Right ventricle myocardium superior (tissue), 1 donor: Measurements from ENCODE around the gene OR2T2. TPM values are rescaled to one million over a fixed set of nuclear protein-coding genes. Genes with fewer than 3 reads are reported as not detected.
"Not testable (repeated sequence)": the region's sequence is repeated elsewhere in the genome, so short reads cannot be mapped to it uniquely, and the experiment has no call there.

Source experiments
- ATAC-seq: fragments of 200-7000 bp; cut with Tn5 transposase; one replicate; pipeline ENCODE4 v1.9.1; 2020; ENCODE audit warnings: mild to moderate bottlenecking; ENCODE audit not compliant: poor library complexity
- DNase-seq: peaks from one replicate; pipeline ENCODE4 v3.0.0-alpha.2; 2020
- intact Hi-C: fragments of 100-400 bp; cut with DNase I; formaldehyde crosslinking; loops from one replicate; pipeline ENCODE4 v1.11.2; 2022
- total RNA-seq: library from RNA; stranded (reverse); fragmentation: NEBNext Ultra II Directional; extraction: Animal tissue kit (Norgen Biotek cat#: 25700); gene quantifications from one replicate; pipeline ENCODE4 v1.2.1, GENCODE V29; 2021
- donor health status: DM: no; HTN: yes; CAD: no; lungs with severe emphysema.

Gene OR2T2
- total RNA-seq, 1 donor from 2014 or later = not detected

- intact Hi-C loops = loop anchor here (10.0 kb wide), 1 partner anchor 200 kb away; the partner anchor contains the start of gene OR2T35
- ATAC-seq, DNase-seq: not testable (repeated sequence)
Observed at GRCh38 chr1:248444603-248445002, 834 bp upstream of the OR2T2 start.

- intact Hi-C loops = loop anchor here (10.0 kb wide), 1 partner anchor 196 kb away; the partner anchor contains the start of gene OR2T35
- not testable (repeated sequence) for DNase-seq, ATAC-seq
Observed at GRCh38 chr1:248448409-248449074, 3.1 kb downstream of the OR2T2 start.

GRCh38 chr1:248449821-248450465 is 4.5 kb downstream of the OR2T2 start:
- ATAC-seq = not testable (repeated sequence)
- intact Hi-C loops = loop anchor here (10.0 kb wide), 1 partner anchor 195 kb away; the partner anchor contains the start of gene OR2T35

GRCh38 chr1:248450466-248451145 is 5.2 kb downstream of the OR2T2 start:
- ATAC-seq, DNase-seq, intact Hi-C loops: not testable (repeated sequence)

More at GRCh38 chr1:248449821-248450465, 4.5 kb downstream of the OR2T2 start:
- not testable (repeated sequence) for DNase-seq

- intact Hi-C loops, ATAC-seq, DNase-seq: not testable (repeated sequence)
Observed at GRCh38 chr1:248453619-248454018, 8.2 kb downstream of the OR2T2 start.

GRCh38 chr1:248455045-248455444 is 9.6 kb downstream of the OR2T2 start:
- intact Hi-C loops, ATAC-seq, DNase-seq: not testable (repeated sequence)

- DNase-seq, intact Hi-C loops, ATAC-seq: not testable (repeated sequence)
Observed at GRCh38 chr1:248456635-248457034, 11.2 kb downstream of the OR2T2 start.

GRCh38 chr1:248459117-248459516 is 13.7 kb downstream of the OR2T2 start:
- DNase-seq, ATAC-seq, intact Hi-C loops: not testable (repeated sequence)

- ATAC-seq (no peak), DNase-seq (no peak)
- intact Hi-C loops = no loop called here
Observed at GRCh38 chr1:248471154-248471553, 25.7 kb downstream of the OR2T2 start.

- DNase-seq, ATAC-seq, intact Hi-C loops: not testable (repeated sequence)
Observed at GRCh38 chr1:248472111-248472510, 26.7 kb downstream of the OR2T2 start.

GRCh38 chr1:248473051-248473450 is 27.6 kb downstream of the OR2T2 start, which contains the start of gene OR2T3:
Gene OR2T3, plus strand, starts transcription at chr1:248473351. Its CDS starts 0 bp downstream, at chr1:248473351.
- DNase-seq, intact Hi-C loops, ATAC-seq: not testable (repeated sequence)

- DNase-seq, intact Hi-C loops, ATAC-seq: not testable (repeated sequence)
Observed at GRCh38 chr1:248475660-248476059, 30.2 kb downstream of the OR2T2 start.

- ATAC-seq, DNase-seq, intact Hi-C loops: not testable (repeated sequence)
Observed at GRCh38 chr1:248481686-248482579, 36.5 kb downstream of the OR2T2 start.

GRCh38 chr1:248488289-248488688 is 42.9 kb downstream of the OR2T2 start, which contains the start of gene OR2T5:
Gene OR2T5, plus strand, starts transcription at chr1:248488589. Its CDS starts 0 bp downstream, at chr1:248488589.
- intact Hi-C loops, ATAC-seq, DNase-seq: not testable (repeated sequence)

GRCh38 chr1:248496661-248497060 is 51.2 kb downstream of the OR2T2 start:
- intact Hi-C loops, DNase-seq, ATAC-seq: not testable (repeated sequence)

- DNase-seq, intact Hi-C loops, ATAC-seq: not testable (repeated sequence)
Observed at GRCh38 chr1:248500305-248501035, 55.0 kb downstream of the OR2T2 start.
